ENCODE measurements around the gene SLC13A1.
"Not testable (repeated sequence)": the region's sequence is repeated elsewhere in the genome, so short reads cannot be mapped to it uniquely, and the experiment has no call there.

SLC13A1 gene

GRCh38 chr7:123230147-123230546 lies 30.4 kb upstream of the SLC13A1 start:
- peak overlapping the region; percentile 61 for H3K4me2 ChIP-seq (ENCODE audit: low read depth, low read length)
- TF ChIP-seq CTCF (IDR thresholded peaks at IDR 0.05; ENCODE audit: low read length) (no peak), EZH2phosphoT487 (IDR thresholded peaks at IDR 0.05; ENCODE audit: low read length) (no peak)
- DNase-seq = peak; percentile 86

GRCh38 chr7:123229426-123229825 lies 29.7 kb upstream of the SLC13A1 start:
- no peak for TF ChIP-seq EZH2phosphoT487 (IDR thresholded peaks at IDR 0.05; ENCODE audit: low read length)
- TF ChIP-seq EZH2 (optimal IDR thresholded peaks at IDR 0.05; ENCODE audit: low read depth, low read length) = no peak
- TF ChIP-seq CTCF (IDR thresholded peaks at IDR 0.05; ENCODE audit: low read length) = no peak

More at GRCh38 chr7:123230147-123230546, 30.4 kb upstream of the SLC13A1 start:
- H3K36me3 ChIP-seq (replicated peaks; ENCODE audit: insufficient read depth, low read length) = no peaks in the 10 kb centered on the region
- H3K4me1 ChIP-seq (ENCODE audit: low read length) = peaks cover 40% of the 10 kb centered on the region
- H4K20me1 ChIP-seq (ENCODE audit: insufficient read depth, low read length) = no peaks in the 10 kb centered on the region
- no peaks in the 10 kb centered on the region for H3K9me2 ChIP-seq (replicated peaks; ENCODE audit: insufficient read depth, low read length)
- H3K4me3 ChIP-seq (ENCODE audit: low read length) = peak overlapping the region; percentile 3; the same call in 1 of the 2 replicates
- H3K9me3 ChIP-seq (replicated peaks; ENCODE audit: insufficient read depth, low read length) = no peaks in the 10 kb centered on the region
- H2AFZ ChIP-seq (ENCODE audit: low read length) = peak overlapping the region; percentile 29
- no peaks in the 10 kb centered on the region for H3K79me2 ChIP-seq (ENCODE audit: low read length)
- no peak overlapping the region; the same call in 1 of the 2 replicates for H3K9ac ChIP-seq (ENCODE audit: low read length)
- H3F3A ChIP-seq (ENCODE audit: insufficient read depth, low read length) = peaks cover 9% of the 10 kb centered on the region
- peak overlapping the region; percentile 65; the same call in 1 of the 2 replicates for H3K27ac ChIP-seq (ENCODE audit: low read length)
- H3K27me3 ChIP-seq (replicated peaks; ENCODE audit: insufficient read depth, low read length) = no peaks in the 10 kb centered on the region

GRCh38 chr7:123227666-123228065 lies 27.9 kb upstream of the SLC13A1 start:
- not testable (repeated sequence) for H4K20me1 ChIP-seq (ENCODE audit: insufficient read depth, low read length); H3K79me2 ChIP-seq (ENCODE audit: low read length); H3F3A ChIP-seq (ENCODE audit: insufficient read depth, low read length); H3K9me2 ChIP-seq (replicated peaks; ENCODE audit: insufficient read depth, low read length); H3K4me2 ChIP-seq (ENCODE audit: low read depth, low read length); H2AFZ ChIP-seq (ENCODE audit: low read length); H3K9me3 ChIP-seq (replicated peaks; ENCODE audit: insufficient read depth, low read length); H3K9ac ChIP-seq (ENCODE audit: low read length); H3K27me3 ChIP-seq (replicated peaks; ENCODE audit: insufficient read depth, low read length); H3K36me3 ChIP-seq (replicated peaks; ENCODE audit: insufficient read depth, low read length); DNase-seq; H3K27ac ChIP-seq (ENCODE audit: low read length); H3K4me3 ChIP-seq (ENCODE audit: low read length)
- H3K4me1 ChIP-seq (ENCODE audit: low read length) = peaks cover 30% of the 10 kb centered on the region

More at GRCh38 chr7:123229426-123229825, 29.7 kb upstream of the SLC13A1 start:
- H2AFZ ChIP-seq (ENCODE audit: low read length) = 0 out of 2 replicates have a peak overlapping the region, but pooled peaks have one; percentile 0
- no peaks in the 10 kb centered on the region for H3K9me3 ChIP-seq (replicated peaks; ENCODE audit: insufficient read depth, low read length)
- no peaks in the 10 kb centered on the region for H3K36me3 ChIP-seq (replicated peaks; ENCODE audit: insufficient read depth, low read length)
- H3K79me2 ChIP-seq (ENCODE audit: low read length) = no peaks in the 10 kb centered on the region
- peaks cover 35% of the 10 kb centered on the region for H3K4me1 ChIP-seq (ENCODE audit: low read length)
- H3K4me3 ChIP-seq (ENCODE audit: low read length) = no peak overlapping the region
- DNase-seq = no peak
- no peaks in the 10 kb centered on the region for H3K9me2 ChIP-seq (replicated peaks; ENCODE audit: insufficient read depth, low read length)
- H4K20me1 ChIP-seq (ENCODE audit: insufficient read depth, low read length) = no peaks in the 10 kb centered on the region
- peak overlapping the region; percentile 65; the same call in 1 of the 2 replicates for H3K27ac ChIP-seq (ENCODE audit: low read length)
- peaks cover 9% of the 10 kb centered on the region for H3F3A ChIP-seq (ENCODE audit: insufficient read depth, low read length)
- no peak overlapping the region for H3K9ac ChIP-seq (ENCODE audit: low read length)
- H3K4me2 ChIP-seq (ENCODE audit: low read depth, low read length) = peak overlapping the region; percentile 61; the same call in 1 of the 2 replicates
- no peaks in the 10 kb centered on the region for H3K27me3 ChIP-seq (replicated peaks; ENCODE audit: insufficient read depth, low read length)

GRCh38 chr7:123220396-123220795 lies 20.6 kb upstream of the SLC13A1 start:
- Histone ChIP-seq H2AFZ (ENCODE audit: low read length) (no peak overlapping the region), H3K27me3 (replicated peaks; ENCODE audit: insufficient read depth, low read length) (no peaks in the 10 kb centered on the region), H3K36me3 (replicated peaks; ENCODE audit: insufficient read depth, low read length) (no peaks in the 10 kb centered on the region), H3K4me3 (ENCODE audit: low read length) (no peak overlapping the region), H4K20me1 (ENCODE audit: insufficient read depth, low read length) (no peaks in the 10 kb centered on the region), H3K4me2 (ENCODE audit: low read depth, low read length) (no peak overlapping the region), H3K27ac (ENCODE audit: low read length) (no peak overlapping the region), H3K4me1 (ENCODE audit: low read length) (no peaks in the 10 kb centered on the region), H3F3A (ENCODE audit: insufficient read depth, low read length) (no peaks in the 10 kb centered on the region), H3K79me2 (ENCODE audit: low read length) (no peaks in the 10 kb centered on the region), H3K9ac (ENCODE audit: low read length) (no peak overlapping the region), H3K9me2 (replicated peaks; ENCODE audit: insufficient read depth, low read length) (no peaks in the 10 kb centered on the region), H3K9me3 (replicated peaks; ENCODE audit: insufficient read depth, low read length) (no peaks in the 10 kb centered on the region)
- no peak for DNase-seq
- TF ChIP-seq CTCF (IDR thresholded peaks at IDR 0.05; ENCODE audit: low read length) = no peak

Measured in MM.1S (cell line).